K562 (cell line): ENCODE measurements around the gene ZNF500. TPM values are rescaled to one million over a fixed set of nuclear protein-coding genes. Genes with fewer than 3 reads are reported as not detected.

Experiments
- ARHGAP35 ChIP-seq: fragments of 450-650 bp; IDR thresholded peaks from 2 replicates; pipeline ENCODE4 v1.6.1; 2018; ENCODE audit not compliant: partially characterized antibody
- BDP1 ChIP-seq: IDR thresholded peaks from 3 replicates; pipeline ENCODE4 v1.6.1; 2011; ENCODE audit not compliant: insufficient read length, insufficient read depth
- BRD9 ChIP-seq: fragments of 450-650 bp; IDR thresholded peaks from 2 replicates; pipeline ENCODE4 v1.6.1; 2018; ENCODE audit warnings: low read depth; ENCODE audit not compliant: partially characterized antibody
- CHD1 ChIP-seq: fragments of 200-600 bp; sonication (generic); IDR thresholded peaks from one replicate; pipeline ENCODE4 v1.6.1; 2012; ENCODE audit warnings: mild to moderate bottlenecking, moderate library complexity, low read length, inconsistent platforms
- E2F3 ChIP-seq: fragments of 250-450 bp; sonication (Bioruptor Pico); IDR thresholded peaks from 2 replicates; pipeline ENCODE4 v1.4.0; 2020; ENCODE audit warnings: mild to moderate bottlenecking
- ERF ChIP-seq: fragments of 450-650 bp; formaldehyde crosslinking; IDR thresholded peaks from 2 replicates; pipeline ENCODE4 v1.4.0; 2020; ENCODE audit warnings: mild to moderate bottlenecking, mixed read lengths
- FOXA1 ChIP-seq: fragments of 450-650 bp; IDR thresholded peaks from 2 replicates; pipeline ENCODE4 v1.6.1; 2016; ENCODE audit warnings: mild to moderate bottlenecking, borderline replicate concordance
- HDAC2 ChIP-seq: fragments of 450-650 bp; IDR thresholded peaks from 2 replicates; pipeline ENCODE4 v1.6.1; 2016; ENCODE audit warnings: mild to moderate bottlenecking
- HDGF ChIP-seq: fragments of 450-650 bp; IDR thresholded peaks from 2 replicates; pipeline ENCODE4 v1.6.1; 2016
- HNRNPLL ChIP-seq: fragments of 200-400 bp; formaldehyde crosslinking; IDR thresholded peaks from 2 replicates; pipeline ENCODE4 v1.6.1; 2017; ENCODE audit warnings: low read length, low read depth, mild to moderate bottlenecking; ENCODE audit not compliant: poor library complexity, severe bottlenecking
- MCM3 ChIP-seq: fragments of 450-650 bp; IDR thresholded peaks from 2 replicates; pipeline ENCODE4 v1.6.1; 2016
- MECOM ChIP-seq: fragments of 250-450 bp; sonication (Bioruptor Pico); IDR thresholded peaks from 2 replicates; pipeline ENCODE4 v1.8.0; 2022; ENCODE audit warnings: inconsistent platforms
- NR2C1 ChIP-seq, 2 experiments: fragments of 450-650 bp; IDR thresholded peaks; 2 replicates each; pipeline ENCODE4 v1.6.1; 2017; ENCODE audit warnings: mild to moderate bottlenecking in 2 of 2, antibody characterized with exemption in 1 of 2, inconsistent platforms in 1 of 2, missing compliant biosample characterization in 1 of 2, missing genetic modification characterization in 1 of 2
- PRPF4 ChIP-seq: fragments of 200-400 bp; formaldehyde crosslinking; IDR thresholded peaks from one replicate; pipeline ENCODE4 v1.6.1; 2017; ENCODE audit warnings: low read length, low read depth, mild to moderate bottlenecking; ENCODE audit not compliant: insufficient read depth, poor library complexity, severe bottlenecking
- RBM25 ChIP-seq: fragments of 200-400 bp; formaldehyde crosslinking; IDR thresholded peaks from 2 replicates; pipeline ENCODE4 v1.6.1; 2018; ENCODE audit warnings: low read length, low read depth, moderate library complexity; ENCODE audit not compliant: severe bottlenecking
- THAP12 ChIP-seq: fragments of 250-450 bp; sonication (Bioruptor Pico); IDR thresholded peaks from 2 replicates; pipeline ENCODE4 v1.9.0; 2021; ENCODE audit warnings: mild to moderate bottlenecking, inconsistent platforms
- ZFP36 ChIP-seq: fragments of 150-350 bp; IDR thresholded peaks from 2 replicates; pipeline ENCODE4 v1.6.1; 2018; ENCODE audit warnings: low read length, low read depth; ENCODE audit not compliant: partially characterized antibody
- ZNF407 ChIP-seq: fragments of 450-650 bp; IDR thresholded peaks from 2 replicates; pipeline ENCODE4 v1.6.1; 2016; ENCODE audit warnings: low read depth
- polyA plus RNA-seq, 8 experiments: library from polyadenylated mRNA; depleted of rRNA in 4 of 8; stranded (reverse) in 5 of 8; unstranded in 3 of 8; fragments of >200 nt; fragmentation: Nextera tagmentation in 2 of 8; fragmentation: Illumina TruSeq in 1 of 8; extraction: Ambion mirVana in 2 of 8; extraction: Trizol in 1 of 8; gene quantifications; 2 replicates each; pipeline versions ENCODE4 v1.2.1 to v1.2.3, GENCODE V29; 2011 to 2014; ENCODE audit warnings: inconsistent platforms in 1 of 8, missing spikeins in 1 of 8
- total RNA-seq, 7 experiments: library from RNA; depleted of rRNA in 6 of 7; stranded (reverse); fragments of >200 nt in 6 of 7; fragmentation: Illumina TruSeq in 2 of 7; extraction: Trizol in 2 of 7; gene quantifications; 2 replicates each; pipeline versions ENCODE4 v1.2.1 to v1.2.3, GENCODE V29; 2011 to 2021; ENCODE audit warnings: low replicate concordance in 1 of 7

The ZNF500 gene
- total and polyA plus RNA-seq, 9 of the 15 experiments (the other 6 are each of a cell fraction or from before 2014, with no cell fraction given) = 0.80 to 20.8 (median 5.3) TPM

- TF ChIP-seq ZNF407 (no peak), ZFP36 (no peak), BDP1 (no peak), E2F3 (CRISPR knock-in tag) (no peak), THAP12 (CRISPR knock-in tag) (peak; percentile 56), HNRNPLL (no peak), FOXA1 (no peak), MECOM (no peak), MCM3 (no peak), ERF (no peak), PRPF4 (no peak), BRD9 (no peak), HDGF (no peak), CHD1 (no peak), RBM25 (peak; percentile 41), ARHGAP35 (no peak), NR2C1 (IDR thresholded peaks at IDR 0.05) (peak; percentile 98), NR2C1 (tag; IDR thresholded peaks at IDR 0.05) (peak; percentile 98), HDAC2 (peak; percentile 98)
Measured at GRCh38 chr16:4734063-4734729, 32.8 kb downstream of the ZNF500 start, which contains the start of the genes ANKS3 and DNAAF8 (continued).
